DND-41 (cell line): ENCODE measurements around the gene ZNF90.

Experiments used
- ATAC-seq: fragments of 200-7000 bp; cut with Tn5 transposase; 3 replicates; pipeline ENCODE4 v1.9.1; 2021; ENCODE audit warnings: low read depth; ENCODE audit not compliant: insufficient read depth
- DNase-seq: peaks from one replicate; pipeline ENCODE4 v3.0.0-alpha.2; 2020
- H2AFZ ChIP-seq: 2 replicates; pipeline ENCODE4 v1.6.0; 2012; ENCODE audit warnings: low read depth, low read length
- H3K27ac ChIP-seq: 2 replicates; pipeline ENCODE4 v1.5.1; 2012; ENCODE audit warnings: low read length, inconsistent platforms
- H3K27me3 ChIP-seq: fragments of 200-600 bp; sonication (generic); 2 replicates; pipeline ENCODE4 v1.6.0; 2012; ENCODE audit warnings: low read length, mild to moderate bottlenecking, inconsistent platforms; ENCODE audit not compliant: insufficient read depth, poor library complexity
- H3K36me3 ChIP-seq: 2 replicates; pipeline ENCODE4 v1.5.1; 2012; ENCODE audit warnings: low read length, inconsistent platforms; ENCODE audit not compliant: insufficient read depth
- H3K4me1 ChIP-seq: 2 replicates; pipeline ENCODE4 v1.5.1; 2012; ENCODE audit warnings: mild to moderate bottlenecking, low read length; ENCODE audit not compliant: insufficient read depth
- H3K4me2 ChIP-seq: 2 replicates; pipeline ENCODE4 v1.6.0; 2012; ENCODE audit warnings: mild to moderate bottlenecking, moderate library complexity, low read length, inconsistent platforms; ENCODE audit not compliant: insufficient read depth
- H3K4me3 ChIP-seq, 2 experiments: fragments of 200-600 bp in 1 of 2; shearing (Covaris generic) in 1 of 2; 2 replicates each; pipeline ENCODE4 v1.5.1; 2012 to 2016; ENCODE audit warnings: inconsistent platforms in 2 of 2, low read length in 2 of 2, mild to moderate bottlenecking in 2 of 2, low read depth in 1 of 2, moderate library complexity in 1 of 2
- H3K79me2 ChIP-seq: 2 replicates; pipeline ENCODE4 v1.6.0; 2012; ENCODE audit warnings: low read length, inconsistent platforms; ENCODE audit not compliant: insufficient read depth
- H3K9ac ChIP-seq: 2 replicates; pipeline ENCODE4 v1.6.0; 2012; ENCODE audit warnings: low read depth, mild to moderate bottlenecking, inconsistent platforms, low read length, moderate library complexity
- H3K9me3 ChIP-seq: 2 replicates; pipeline ENCODE4 v1.5.1; 2012; ENCODE audit warnings: low read length, moderate library complexity, mild to moderate bottlenecking, inconsistent platforms; ENCODE audit not compliant: insufficient read depth, severe bottlenecking
- H4K20me1 ChIP-seq: 2 replicates; pipeline ENCODE4 v1.6.0; 2012; ENCODE audit warnings: low read length; ENCODE audit not compliant: insufficient read depth
- CTCF ChIP-seq: IDR thresholded peaks from 2 replicates; pipeline ENCODE4 v1.5.1; 2012; ENCODE audit warnings: borderline replicate concordance, low read length, moderate library complexity, mild to moderate bottlenecking; ENCODE audit not compliant: poor library complexity, severe bottlenecking; ENCODE audit errors: extremely low read depth
- EZH2 ChIP-seq: IDR thresholded peaks from 3 replicates; pipeline ENCODE4 v1.6.1; 2012; ENCODE audit warnings: borderline replicate concordance, low read depth, mild to moderate bottlenecking, moderate library complexity, low read length, inconsistent platforms; ENCODE audit not compliant: severe bottlenecking

The ZNF90 gene

GRCh38 chr19:20165971-20166592 lies 88.3 kb downstream of the ZNF90 start:
- H3K27me3 ChIP-seq, result no peaks in the 10 kb centered on the region
- peaks cover 7% of the 10 kb centered on the region for H3K9me3 ChIP-seq
- H3K4me3 ChIP-seq, result no peak overlapping the region
- 0 out of 2 replicates have a peak overlapping the region, but pooled peaks have one; percentile 13 for H3K27ac ChIP-seq
- no peak overlapping the region for H3K9ac ChIP-seq
- H3K4me1 ChIP-seq, result peaks cover 26% of the 10 kb centered on the region
- no peaks in the 10 kb centered on the region for H4K20me1 ChIP-seq
- H3K36me3 ChIP-seq, result peaks cover 20% of the 10 kb centered on the region
- no peak overlapping the region for H3K4me2 ChIP-seq
- DNase-seq, result no peak
- peaks cover 36% of the 10 kb centered on the region for H3K79me2 ChIP-seq
- no peak overlapping the region for H2AFZ ChIP-seq
- TF ChIP-seq EZH2, result no peak
- no peak for TF ChIP-seq CTCF
- no peak for ATAC-seq

GRCh38 chr19:20167020-20167644 lies 89.3 kb downstream of the ZNF90 start, which contains the start of gene ZNF486:
Gene ZNF486 (plus strand): TSS chr19:20167214. CDS start chr19:20167331, 117 bp downstream.
- no peak for TF ChIP-seq CTCF
- TF ChIP-seq EZH2, result no peak
- ATAC-seq (peak; percentile 95), DNase-seq (peak; percentile 94)
- Histone ChIP-seq H4K20me1 (no peaks in the 10 kb centered on the region), H3K9me3 (peaks cover 7% of the 10 kb centered on the region), H3K4me2 (peak within 1 kb of the TSS; percentile 69), H3K27ac (peak within 1 kb of the TSS; percentile 75), H3K4me3 (peak within 1 kb of the TSS; percentile 61), H3K36me3 (peaks cover 30% of the 10 kb centered on the region), H2AFZ (peak within 1 kb of the TSS; percentile 57), H3K4me1 (peaks cover 26% of the 10 kb centered on the region), H3K27me3 (no peaks in the 10 kb centered on the region), H3K79me2 (peaks cover 47% of the 10 kb centered on the region), H3K9ac (peak within 1 kb of the TSS; percentile 68)

- H3K36me3 ChIP-seq, result peaks cover 32% of the 10 kb centered on the region
- peak overlapping the region; percentile 69 for H3K4me2 ChIP-seq
- peaks cover 52% of the 10 kb centered on the region for H3K79me2 ChIP-seq
- H3K9ac ChIP-seq, result peak overlapping the region; percentile 68
- H3K4me3 ChIP-seq, result peak overlapping the region; percentile 61
- TF ChIP-seq EZH2, result no peak
- no peak for TF ChIP-seq CTCF
- H3K4me1 ChIP-seq, result peaks cover 22% of the 10 kb centered on the region
- peak overlapping the region; percentile 57 for H2AFZ ChIP-seq
- H3K9me3 ChIP-seq, result peaks cover 7% of the 10 kb centered on the region
- ATAC-seq, result no peak
- H3K27me3 ChIP-seq, result no peaks in the 10 kb centered on the region
- no peaks in the 10 kb centered on the region for H4K20me1 ChIP-seq
- DNase-seq, result no peak
- peak overlapping the region; percentile 75 for H3K27ac ChIP-seq
These were observed 89.9 kb downstream of the ZNF90 start for GRCh38 chr19:20167651-20168122.
